HG03520 (cell line): ENCODE results near the gene LCOR.
A peak's percentile ranks its signal among the peaks of the same experiment; 100 is the strongest.
"Not testable (repeated sequence)": the region's sequence is repeated elsewhere in the genome, so short reads cannot be mapped to it uniquely, and the experiment has no call there.

Experiments
- ATAC-seq: cut with Tn5 transposase; IDR thresholded peaks from one replicate; pipeline ENCODE4 v1.9.1; 2021; ENCODE audit warnings: mild to moderate bottlenecking, moderate library complexity; ENCODE audit not compliant: unreplicated experiment

Gene LCOR

DNA sequence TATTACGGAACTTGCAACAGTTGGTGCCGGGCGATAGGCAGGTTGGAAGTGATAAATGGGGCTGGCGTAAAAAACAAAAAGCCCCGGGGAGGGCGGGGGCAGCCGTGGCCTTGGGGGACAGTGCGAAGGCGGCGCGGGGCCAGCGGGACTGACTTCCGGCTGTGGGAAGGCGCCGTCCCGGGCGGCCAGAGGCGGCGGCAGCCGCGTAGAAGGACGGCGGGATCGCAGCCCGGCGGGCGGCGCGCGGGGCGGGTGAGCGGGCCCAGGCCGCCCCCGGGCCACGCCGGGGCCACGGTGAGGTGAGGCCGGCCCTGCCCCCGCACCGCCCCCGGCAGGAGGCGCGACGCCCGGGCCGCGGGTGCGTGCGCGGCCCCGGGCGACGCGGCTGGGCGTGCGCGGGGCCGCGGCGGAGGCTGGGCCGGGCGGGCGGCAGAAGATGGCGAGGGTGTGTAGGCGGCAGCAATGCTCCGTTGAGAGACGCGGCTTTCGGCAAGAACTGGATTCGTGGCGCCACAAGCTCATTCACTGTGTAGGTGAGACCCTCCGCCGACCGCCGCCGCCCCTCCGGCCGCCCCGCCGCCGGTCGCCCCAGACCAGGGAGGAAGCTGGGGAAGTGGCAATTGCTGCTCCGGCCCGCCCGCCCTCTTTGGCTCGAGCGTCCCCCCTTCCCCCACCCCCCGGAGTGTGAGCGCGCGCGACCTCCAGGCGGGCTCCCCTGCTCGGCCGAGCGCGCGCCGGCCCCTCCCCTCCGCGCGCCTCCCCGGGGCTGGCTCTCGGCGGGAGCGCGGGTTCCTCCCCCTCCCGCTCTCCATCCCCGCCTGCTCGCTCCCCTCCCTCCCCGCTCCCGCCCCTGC lies at the start of gene LCOR:
Gene LCOR, plus strand, starts transcription at position 432 of the 854 bp plus-strand sequence. CDS start 116,760 bp downstream, outside the sequence.
- peak; percentile 49 for ATAC-seq

DNA sequence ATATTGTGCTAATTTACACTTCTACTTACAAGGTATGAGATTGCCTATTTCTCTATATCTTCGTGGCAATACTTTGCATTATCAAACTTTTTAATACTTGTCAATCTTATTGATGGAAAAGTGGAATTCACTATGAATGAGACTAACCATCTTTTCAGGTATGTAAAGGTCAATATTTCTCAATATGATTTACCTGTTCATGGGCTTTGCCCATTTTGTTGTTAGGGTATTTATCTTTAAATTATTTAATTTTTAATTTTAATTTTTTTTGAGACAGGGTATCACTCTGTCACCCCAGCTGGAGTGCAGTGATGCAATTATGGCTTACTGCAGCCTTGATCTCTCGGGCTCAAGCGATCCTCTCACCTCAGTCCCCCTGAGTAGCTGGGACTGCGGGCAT lies 47.8 kb upstream of the LCOR start:
- no peak for ATAC-seq

DNA sequence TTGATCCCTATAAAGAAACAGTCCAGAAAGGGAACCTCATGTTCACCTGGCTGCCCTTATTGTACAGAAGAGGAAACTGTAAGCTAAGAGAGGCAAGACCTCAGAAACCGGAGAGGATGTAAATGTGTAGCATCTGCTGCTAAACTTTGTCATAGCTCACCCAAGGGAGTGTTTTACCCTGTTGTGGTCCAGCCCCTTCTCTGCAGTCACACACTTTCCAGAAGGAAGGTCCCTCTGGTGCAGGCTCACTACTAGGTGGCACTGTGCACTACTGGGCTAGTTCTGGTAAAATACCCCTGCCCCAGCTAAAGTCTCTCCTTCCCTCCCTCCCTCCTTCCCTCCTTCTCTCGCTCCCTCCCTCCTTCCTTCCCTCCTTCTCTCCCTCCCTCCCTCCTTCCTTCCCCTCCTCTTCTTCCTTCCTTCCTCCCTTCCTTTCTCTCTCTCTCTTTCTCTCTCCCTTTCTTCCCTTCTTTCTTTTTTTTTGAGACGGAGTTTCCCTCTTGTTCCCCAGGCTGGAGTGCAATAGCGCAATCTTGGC lies 42.5 kb upstream of the LCOR start:
- peak; percentile 89 for ATAC-seq

DNA sequence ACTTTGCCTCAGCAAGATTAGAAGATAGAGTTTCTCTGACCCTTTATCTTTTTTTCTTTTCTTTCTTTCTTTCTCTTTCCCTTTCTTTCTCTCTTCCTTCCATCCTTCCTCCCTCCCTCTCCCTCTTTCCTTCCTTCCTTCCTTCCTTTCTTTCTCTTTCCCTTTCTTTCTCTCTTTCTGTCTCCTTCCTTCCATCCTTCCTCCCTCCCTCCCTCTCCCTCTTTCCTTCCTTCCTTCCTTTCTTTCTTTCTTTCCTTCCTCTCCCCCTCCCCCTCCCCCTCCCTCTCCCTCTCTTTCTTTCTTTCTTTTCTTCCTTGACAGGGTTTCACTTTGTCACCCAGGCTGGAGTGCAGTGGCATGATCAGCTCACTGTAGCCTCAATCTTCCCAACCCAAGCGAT lies 40.2 kb upstream of the LCOR start:
- ATAC-seq = no peak

DNA sequence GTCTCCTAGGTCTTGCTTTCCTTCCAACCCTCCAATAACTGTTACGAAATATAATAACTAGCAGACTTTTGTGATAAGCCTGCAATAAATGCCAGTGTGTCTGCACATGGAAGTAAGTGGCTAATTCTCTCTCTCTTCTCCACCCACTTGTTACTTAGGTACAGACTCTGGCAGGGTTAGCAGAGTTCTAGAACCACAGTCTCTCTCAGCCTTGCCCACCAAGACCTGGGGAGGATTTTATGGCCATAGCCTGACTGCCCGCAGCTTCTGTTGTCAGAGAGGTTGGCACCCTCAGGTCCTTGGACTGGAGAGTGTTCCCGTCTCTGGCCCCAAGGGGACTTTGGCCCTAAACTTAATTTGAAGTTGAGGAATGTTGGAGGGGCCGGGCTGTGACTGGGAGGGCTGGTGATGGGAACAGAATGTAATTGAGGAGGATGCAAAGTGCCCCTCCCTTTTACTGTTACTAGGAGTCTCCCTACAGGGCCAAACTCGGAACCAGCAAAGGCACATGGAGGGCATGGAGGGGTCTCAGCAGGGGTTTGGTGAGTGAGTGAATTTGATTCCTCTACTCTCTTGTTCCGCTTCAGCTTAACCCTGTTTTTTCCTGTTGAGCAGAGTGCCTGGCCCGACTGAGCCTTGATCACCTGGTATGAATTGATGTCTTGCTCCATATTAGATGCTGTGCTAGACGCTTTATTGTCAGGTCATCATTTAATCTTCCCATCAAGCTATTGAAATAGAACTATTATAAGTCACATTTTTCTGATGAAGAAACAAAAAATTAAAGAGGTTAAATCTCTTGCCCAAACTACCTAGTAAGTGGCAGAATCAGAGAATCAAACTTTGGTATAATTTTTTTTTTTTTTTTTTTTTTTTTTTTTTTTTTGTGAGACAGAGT lies 37.0 kb upstream of the LCOR start:
- ATAC-seq = no peak

DNA sequence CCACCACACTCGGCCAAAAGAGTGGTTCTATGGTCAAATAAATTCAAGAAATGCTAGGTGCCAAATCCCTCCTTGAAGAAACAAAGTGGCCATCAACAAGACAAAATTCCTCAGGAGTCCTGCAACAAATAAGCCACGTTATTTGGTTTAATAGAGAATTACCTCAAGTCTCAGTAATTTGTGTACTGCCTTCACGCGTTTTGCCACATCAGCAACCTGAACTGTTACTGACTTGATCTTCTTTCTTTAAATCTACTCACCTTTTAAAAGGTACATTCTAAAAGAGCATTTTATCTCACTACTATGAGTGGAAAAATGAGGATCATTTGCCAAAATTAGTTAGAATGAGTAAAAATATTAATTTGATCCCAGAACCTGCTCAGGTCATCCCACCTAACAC lies 34.6 kb upstream of the LCOR start:
- ATAC-seq = no peak

DNA sequence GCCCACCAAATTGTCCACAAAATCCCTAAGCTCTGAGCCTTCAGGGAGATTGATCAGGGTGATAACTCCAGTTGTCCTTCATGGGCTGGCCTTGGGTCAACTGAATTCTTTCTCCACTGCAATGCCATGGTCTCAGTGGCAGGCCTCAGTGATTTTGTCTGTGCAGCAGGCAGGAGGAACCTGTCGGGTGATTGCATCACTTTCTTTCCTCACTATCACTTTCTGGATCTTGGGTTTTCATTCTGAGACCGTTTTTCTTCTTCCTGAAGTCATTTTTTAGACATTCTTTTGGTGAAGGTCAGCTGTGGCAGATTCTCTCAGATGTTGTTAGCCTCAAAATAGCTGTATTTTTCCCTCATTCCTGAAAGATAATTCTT lies 28.8 kb upstream of the LCOR start:
- no peak for ATAC-seq

DNA sequence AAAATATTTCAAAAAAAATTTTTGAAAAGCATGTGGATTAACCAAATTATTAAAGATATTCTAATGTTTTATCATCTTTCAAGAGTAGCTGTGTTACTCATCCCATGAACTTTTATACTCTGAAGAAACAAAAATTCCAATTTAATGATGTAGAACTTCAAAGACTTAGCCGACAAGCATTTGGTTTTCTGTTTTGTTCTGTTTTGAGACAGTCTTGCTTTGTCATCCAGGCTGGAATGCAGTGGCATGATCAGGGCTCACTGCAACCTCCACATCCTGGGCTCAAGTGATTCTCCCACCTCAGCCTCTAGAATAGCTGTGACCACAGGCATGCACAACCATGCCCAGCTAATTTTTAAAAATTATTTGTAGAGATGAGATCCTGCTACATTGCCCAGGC lies 17.8 kb upstream of the LCOR start:
- no peak for ATAC-seq

DNA sequence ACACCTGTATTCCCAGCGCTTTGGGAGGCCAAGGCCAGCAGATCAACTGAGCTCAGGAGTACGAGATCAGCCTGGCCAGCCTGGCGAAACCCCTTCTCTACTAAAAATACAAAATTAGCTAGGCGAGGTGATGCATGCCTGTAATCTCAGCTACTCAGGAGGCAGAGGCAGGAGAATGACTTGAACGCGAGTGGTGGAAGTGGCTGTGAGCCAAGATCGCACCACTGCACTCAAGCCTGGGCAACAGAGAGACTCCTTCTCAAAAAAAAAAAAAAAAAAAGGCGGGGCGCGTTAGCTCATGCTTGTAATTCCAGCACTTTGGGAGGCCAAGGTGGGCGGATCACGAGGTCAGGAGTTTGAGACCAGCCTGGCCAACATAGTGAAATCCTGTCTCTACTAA lies 13.1 kb upstream of the LCOR start:
- not testable (repeated sequence) for ATAC-seq

DNA sequence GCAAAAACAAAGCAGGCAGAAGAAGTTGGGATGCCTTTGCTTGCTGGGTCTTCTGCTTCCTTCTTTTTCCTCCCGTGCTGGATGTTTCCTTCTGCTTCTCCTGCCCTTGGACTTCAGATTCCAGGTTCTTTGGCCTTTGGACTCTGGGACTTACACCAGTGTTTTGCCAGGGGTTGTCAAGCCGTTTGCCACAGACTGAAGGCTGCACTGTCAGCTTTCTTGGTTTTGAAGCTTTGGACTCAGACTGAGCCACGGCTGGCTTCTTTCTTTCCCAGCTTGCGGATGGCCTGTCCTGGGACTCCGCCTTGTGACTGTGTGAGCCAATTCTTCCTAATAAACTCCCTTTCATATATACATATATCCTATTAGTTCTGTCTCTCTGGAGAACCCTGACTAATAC lies 11.3 kb upstream of the LCOR start:
- ATAC-seq = no peak

DNA sequence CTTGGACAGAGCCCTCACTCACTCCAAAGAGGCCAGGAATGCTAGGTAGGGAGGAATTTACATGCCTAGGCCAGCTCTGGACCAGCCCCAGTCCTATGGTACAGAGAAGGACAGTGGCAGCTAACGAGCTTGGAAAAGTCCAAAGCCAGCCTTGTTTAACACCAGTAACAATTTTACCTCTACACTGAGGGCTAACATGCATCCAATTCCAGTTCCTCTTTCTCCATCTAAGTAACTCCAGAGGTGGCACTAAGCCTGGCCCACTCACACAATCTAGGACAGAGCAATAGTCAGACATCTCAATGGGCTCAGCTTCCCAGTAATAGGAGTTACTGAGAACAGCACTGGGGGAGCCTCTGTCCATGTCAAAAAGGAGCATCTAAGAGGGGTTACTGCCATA lies 5.7 kb upstream of the LCOR start:
- no peak for ATAC-seq

DNA sequence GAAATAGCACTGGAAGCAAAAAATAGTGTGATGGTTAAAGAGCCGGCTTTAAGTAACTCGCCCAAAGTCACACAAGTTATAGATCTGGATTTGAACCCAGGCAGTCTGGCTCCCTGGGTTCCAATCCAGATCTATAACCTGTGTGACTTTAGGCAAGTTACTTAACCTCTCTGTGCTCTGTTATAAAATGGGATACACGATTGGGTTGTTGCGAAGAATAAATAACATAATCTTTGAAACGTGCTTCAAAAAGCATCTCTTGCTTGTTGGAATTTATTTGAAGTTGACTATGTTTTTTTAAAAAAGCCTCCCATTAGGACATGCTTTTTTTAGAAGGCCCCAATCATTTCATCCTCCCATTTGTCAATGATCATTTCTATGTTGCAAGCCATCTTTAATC lies 3.5 kb upstream of the LCOR start:
- no peak for ATAC-seq

DNA sequence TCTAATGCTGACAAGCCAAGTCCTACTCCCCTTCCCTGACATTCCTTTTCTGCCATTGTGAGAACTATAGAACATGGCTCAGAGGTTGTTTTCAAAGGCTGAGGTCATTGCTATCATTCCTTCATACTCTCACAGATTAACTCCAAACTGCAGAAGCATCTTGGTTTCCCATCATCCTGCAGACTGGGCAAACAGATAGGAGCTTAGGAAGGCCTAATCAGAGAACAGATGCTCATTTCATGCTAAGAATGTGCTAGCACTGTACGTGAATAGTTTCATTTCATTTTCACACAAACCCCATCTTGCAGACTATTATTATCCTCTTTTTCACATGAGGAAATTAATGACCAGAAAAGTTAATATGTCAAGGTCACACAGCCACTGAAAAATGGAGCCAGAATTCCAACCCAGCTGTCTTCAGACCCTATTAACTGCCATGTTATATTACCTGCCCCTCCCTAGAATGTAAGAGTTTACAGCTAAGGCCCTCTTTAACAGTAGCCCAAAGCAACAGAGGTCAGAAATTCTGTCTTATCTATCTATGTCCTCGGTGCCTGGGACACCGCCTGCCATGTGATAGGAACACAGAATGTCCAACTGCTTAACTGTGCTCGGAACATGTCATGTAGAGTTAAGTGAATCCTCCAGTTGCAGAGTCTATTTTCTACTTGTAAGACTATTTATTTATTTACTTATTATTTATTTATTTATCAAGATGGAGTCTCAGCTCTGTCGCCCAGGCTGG lies 2.9 kb upstream of the LCOR start:
- no peak for ATAC-seq

DNA sequence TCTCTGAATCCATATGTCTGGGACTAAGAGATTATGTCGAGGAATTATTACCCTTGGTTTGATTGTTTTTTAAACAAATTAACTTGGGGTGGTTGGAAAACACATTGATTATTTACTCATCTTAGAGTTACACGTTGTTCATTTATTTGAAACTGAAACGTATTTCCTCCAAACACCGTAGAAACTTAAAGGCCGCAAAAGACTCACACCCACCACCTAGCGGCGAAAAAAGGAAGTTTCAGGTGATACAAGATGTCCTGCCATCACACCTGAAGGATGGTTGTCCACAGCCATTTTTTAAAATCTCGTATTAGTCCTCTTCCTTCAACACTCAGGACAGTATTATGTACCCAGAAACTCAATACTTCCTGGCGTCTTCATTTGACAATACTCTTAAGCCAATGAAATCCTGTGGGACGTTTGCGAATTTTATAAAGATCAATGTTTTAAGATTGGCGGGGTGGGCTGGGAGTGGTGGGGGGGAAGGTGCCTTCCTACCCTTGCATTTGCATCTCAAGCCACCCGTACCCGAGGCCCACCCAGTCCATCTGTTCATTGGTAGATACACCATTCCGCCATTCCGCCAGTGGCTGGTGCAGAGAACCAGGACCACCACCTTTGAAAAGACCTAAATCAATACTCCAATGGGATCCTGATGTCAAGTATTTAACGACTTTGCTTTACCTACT lies 1.4 kb upstream of the LCOR start:
- no peak for ATAC-seq

DNA sequence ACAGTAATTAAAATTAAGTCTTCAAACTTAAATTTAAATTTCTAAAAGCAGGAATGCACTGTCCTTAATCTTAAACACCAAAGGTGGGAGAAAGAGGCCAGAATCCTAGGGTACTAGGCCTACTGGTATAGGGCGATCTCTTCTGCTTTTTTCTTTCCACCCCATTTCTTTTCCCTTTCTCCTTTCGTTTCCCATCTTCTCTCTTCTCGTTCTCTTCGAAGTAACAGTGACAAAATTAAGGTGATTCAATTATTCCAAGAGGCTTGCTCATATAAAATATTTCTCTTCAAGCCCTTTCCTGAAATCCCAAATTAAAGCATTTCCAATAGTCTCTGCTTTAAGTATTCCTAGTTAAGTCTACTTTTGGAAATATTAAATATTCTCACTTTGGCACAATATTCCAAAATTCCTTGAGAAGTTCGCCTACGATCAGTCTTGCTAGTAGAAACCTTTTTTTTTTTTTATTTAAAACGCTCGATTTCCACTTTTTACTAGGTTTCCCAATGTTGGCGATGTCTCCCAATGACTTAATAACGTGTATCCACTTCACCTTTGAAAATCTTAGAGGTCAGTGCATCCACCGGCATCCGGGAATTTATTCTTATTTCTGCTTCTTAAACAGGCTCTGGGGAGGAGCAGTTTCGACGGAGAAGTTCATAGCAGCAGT lies 765 bp upstream of the LCOR start:
- no peak for ATAC-seq

DNA sequence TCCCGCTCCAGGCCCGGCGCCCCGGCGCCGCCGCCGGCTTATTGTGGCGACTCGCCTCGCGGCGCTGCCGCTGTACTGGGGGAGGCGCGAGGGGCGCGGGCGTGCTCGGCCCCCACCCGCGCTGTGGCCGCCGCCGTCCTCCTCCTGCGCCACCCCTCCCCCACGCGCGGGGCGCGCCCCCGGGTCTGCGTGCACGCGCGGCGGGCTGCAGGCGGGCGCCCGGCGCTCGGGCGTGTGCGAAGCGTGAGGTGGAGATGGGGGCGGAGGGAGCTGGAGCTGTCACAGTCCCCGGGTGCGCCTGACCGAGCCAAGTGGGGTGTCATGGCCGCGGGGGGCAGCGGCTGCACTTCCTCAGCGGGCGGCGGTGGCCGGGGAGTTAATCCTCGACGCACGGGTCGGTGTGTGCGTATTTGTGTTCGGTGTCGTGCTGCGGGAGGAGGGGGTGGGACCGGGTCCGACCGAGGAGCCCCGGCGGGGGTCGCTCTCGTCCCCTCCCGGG lies 672 bp downstream of the LCOR start:
- ATAC-seq = peak; percentile 52

DNA sequence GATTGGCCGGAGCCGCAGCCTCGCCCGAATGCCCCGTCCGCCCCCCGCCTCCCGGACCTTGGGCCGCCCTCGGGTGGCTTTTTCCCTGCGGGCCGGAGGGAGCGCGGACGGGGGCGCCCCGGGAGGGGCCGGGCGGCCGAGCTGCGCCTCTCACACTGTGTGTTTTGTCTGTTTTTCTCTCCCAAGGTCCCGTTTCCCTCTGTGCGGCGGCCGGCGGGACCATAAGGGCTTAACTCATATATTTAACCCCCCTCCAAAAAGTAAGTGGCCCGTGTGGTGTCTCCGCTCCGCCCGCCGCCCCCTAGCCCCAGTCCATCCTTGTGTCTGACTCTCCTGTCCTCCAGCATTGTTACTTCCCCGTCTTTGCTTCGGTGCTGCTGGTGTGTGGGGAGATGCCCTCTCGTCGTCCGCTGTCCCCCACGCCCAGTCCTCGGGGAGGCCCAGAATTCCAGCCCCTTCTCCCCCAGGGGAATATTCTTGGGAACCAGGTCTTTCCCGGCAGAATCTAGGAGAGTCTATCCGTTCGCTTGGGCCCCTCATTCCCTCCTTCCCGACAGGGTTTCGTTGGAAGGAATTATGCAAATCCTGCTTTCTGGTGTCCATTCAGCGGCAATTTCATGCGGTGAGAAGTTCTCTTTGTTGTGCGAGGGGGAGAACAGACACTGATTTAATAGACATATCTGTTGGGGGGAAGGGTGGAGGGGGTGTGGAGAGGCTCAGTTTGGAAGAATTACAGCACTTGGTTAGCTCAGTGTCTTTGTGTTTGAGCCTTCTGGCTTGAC lies 1.3 kb downstream of the LCOR start:
- ATAC-seq = peak; percentile 9

DNA sequence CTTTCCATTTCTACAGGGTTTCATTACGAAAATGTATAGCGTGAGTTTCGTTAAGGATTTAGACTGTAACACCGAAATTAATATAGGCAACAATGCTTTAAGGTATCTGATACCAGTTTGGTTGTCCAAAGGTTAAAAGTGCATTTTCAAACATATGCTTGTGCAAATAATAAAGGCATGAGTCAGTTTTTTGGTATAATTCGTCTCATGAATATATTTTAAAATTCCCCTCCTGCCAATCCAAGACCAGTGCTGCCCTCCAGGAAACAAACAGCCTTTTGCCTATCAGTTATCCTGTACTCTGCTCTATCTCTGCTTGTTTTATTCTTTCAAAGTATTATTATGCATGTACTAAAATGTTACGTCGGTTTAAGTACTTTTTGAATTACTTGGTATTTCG lies 2.0 kb downstream of the LCOR start:
- no peak for ATAC-seq

DNA sequence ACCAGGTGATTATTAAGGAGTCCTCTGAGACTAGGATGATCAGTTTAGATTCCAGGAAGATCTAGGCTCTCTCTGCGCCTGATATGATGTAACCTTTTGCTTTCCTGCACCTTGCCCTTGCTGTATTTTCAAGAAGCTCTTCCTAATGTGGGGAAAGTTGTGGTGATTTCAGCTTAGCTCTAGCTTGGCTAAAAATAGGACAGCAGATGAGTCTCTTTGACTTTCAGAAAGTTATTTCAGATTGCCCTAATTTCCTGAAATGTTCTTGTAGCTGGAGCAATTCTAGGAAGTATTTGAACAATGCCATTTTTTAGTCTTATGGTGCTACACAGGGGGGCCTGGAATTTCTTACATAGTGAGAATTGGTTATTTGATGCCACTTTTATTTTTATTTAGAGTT lies 3.8 kb downstream of the LCOR start:
- no peak for ATAC-seq
